ENCODE measurements around the gene TAPBP.

The TAPBP gene

GRCh38 chr6:33319939-33320314 is 6.0 kb upstream of the TAPBP start:
- in situ Hi-C loops (cut with MboI; ENCODE audit: low pct_unique_long_range_greater_than_20kb, low sequenced_read_pairs, unreplicated experiment) = no loop called here
- TF ChIP-seq, protein P1, sequence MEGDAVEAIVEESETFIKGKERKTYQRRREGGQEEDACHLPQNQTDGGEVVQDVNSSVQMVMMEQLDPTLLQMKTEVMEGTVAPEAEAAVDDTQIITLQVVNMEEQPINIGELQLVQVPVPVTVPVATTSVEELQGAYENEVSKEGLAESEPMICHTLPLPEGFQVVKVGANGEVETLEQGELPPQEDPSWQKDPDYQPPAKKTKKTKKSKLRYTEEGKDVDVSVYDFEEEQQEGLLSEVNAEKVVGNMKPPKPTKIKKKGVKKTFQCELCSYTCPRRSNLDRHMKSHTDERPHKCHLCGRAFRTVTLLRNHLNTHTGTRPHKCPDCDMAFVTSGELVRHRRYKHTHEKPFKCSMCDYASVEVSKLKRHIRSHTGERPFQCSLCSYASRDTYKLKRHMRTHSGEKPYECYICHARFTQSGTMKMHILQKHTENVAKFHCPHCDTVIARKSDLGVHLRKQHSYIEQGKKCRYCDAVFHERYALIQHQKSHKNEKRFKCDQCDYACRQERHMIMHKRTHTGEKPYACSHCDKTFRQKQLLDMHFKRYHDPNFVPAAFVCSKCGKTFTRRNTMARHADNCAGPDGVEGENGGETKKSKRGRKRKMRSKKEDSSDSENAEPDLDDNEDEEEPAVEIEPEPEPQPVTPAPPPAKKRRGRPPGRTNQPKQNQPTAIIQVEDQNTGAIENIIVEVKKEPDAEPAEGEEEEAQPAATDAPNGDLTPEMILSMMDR (IDR thresholded peaks at IDR 0.05; ENCODE audit: extremely low read depth, insufficient read depth, missing control alignments) = no peak
- no peak for DNase-seq (ENCODE audit: low spot score)

- no peak for DNase-seq (ENCODE audit: low spot score)
- TF ChIP-seq, protein P1 (IDR thresholded peaks at IDR 0.05; ENCODE audit: extremely low read depth, insufficient read depth, missing control alignments) = no peak
- in situ Hi-C loops (cut with MboI; ENCODE audit: low pct_unique_long_range_greater_than_20kb, low sequenced_read_pairs, unreplicated experiment) = no loop called here
Measured at GRCh38 chr6:33318426-33319073, 4.7 kb upstream of the TAPBP start.

- TF ChIP-seq, protein P1 (IDR thresholded peaks at IDR 0.05; ENCODE audit: extremely low read depth, insufficient read depth, missing control alignments) = no peak
- in situ Hi-C loops (cut with MboI; ENCODE audit: low pct_unique_long_range_greater_than_20kb, low sequenced_read_pairs, unreplicated experiment) = no loop called here
- DNase-seq (ENCODE audit: low spot score) = peak; percentile 90
Measured at GRCh38 chr6:33317669-33318425, 4.0 kb upstream of the TAPBP start, which contains the start of gene ZBTB22. Gene ZBTB22 (minus strand): TSS chr6:33317744. CDS start chr6:33316916, 828 bp downstream.

- no peak for DNase-seq (ENCODE audit: low spot score)
- in situ Hi-C loops (cut with MboI; ENCODE audit: low pct_unique_long_range_greater_than_20kb, low sequenced_read_pairs, unreplicated experiment) = no loop called here
- TF ChIP-seq, protein P1 (IDR thresholded peaks at IDR 0.05; ENCODE audit: extremely low read depth, insufficient read depth, missing control alignments) = no peak
Measured at GRCh38 chr6:33317419-33317668, 3.5 kb upstream of the TAPBP start.

DNA sequence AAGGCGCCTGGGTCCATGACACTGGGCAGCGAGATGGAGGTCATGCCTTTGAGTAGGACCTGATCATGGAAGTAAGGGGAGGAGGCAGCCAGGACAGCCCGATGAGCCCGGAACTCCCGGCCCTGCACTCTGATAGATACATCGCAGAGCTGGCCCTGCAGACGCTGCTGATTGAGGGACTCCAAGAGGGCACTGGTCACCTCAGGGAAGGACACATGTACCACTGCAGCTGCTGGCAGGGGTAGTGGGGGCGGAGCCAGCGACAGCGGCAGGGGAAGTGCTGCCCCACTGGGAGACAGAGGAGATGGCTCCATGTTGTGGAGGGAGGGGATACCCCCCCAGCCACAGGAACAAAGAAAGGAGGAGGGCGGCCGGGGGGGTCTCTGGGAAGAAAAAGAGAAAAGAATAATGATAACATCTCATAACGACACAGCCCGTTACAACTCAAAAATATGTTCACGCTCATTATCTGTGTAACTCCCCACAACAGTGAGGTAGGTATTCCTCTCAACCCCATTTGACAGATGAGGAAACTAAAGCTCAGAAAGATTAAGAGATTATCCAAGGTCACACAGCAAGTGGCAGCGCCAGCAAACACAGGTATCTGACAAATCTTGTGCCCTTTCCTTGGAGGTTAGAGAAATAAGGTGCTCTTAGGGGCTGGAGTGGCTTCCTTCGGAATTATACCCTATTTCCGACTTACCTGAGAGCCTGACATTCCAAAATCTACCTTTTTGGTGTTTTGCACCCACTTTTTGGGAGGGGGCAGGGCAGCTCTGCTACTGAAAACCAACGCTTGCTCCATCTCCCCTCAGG is 2.9 kb upstream of the TAPBP start:
- in situ Hi-C loops (cut with MboI; ENCODE audit: low pct_unique_long_range_greater_than_20kb, low sequenced_read_pairs, unreplicated experiment) = no loop called here
- TF ChIP-seq, protein P1 (IDR thresholded peaks at IDR 0.05; ENCODE audit: extremely low read depth, insufficient read depth, missing control alignments) = no peak
- no peak for DNase-seq (ENCODE audit: low spot score)

GRCh38 chr6:33315793-33316602 is 2.1 kb upstream of the TAPBP start:
- in situ Hi-C loops (cut with MboI; ENCODE audit: low pct_unique_long_range_greater_than_20kb, low sequenced_read_pairs, unreplicated experiment) = no loop called here
- TF ChIP-seq, protein P1 (IDR thresholded peaks at IDR 0.05; ENCODE audit: extremely low read depth, insufficient read depth, missing control alignments) = no peak
- DNase-seq (ENCODE audit: low spot score) = no peak

All from GM13977 (cell line).